ENCODE measurements around the gene ITGAE. TPM values are rescaled to one million over a fixed set of nuclear protein-coding genes. Genes with fewer than 3 reads are reported as not detected.

ITGAE gene
- total RNA-seq, 4 donors from 2014 or later: 19.8 to 48.3 (median 30.8) TPM

- TF ChIP-seq CTCF (IDR thresholded peaks at IDR 0.05; ENCODE audit: low read depth): no peak
Measured at GRCh38 chr17:3699951-3700350, 101.0 kb downstream of the ITGAE start.

GRCh38 chr17:3698139-3698538 lies 102.8 kb downstream of the ITGAE start:
- TF ChIP-seq CTCF (IDR thresholded peaks at IDR 0.05; ENCODE audit: low read depth): no peak

- no peak for TF ChIP-seq CTCF (IDR thresholded peaks at IDR 0.05; ENCODE audit: low read depth)
Measured at GRCh38 chr17:3697103-3697476, 103.9 kb downstream of the ITGAE start.

GRCh38 chr17:3695723-3696411 lies 105.1 kb downstream of the ITGAE start, which contains the start of gene P2RX5:
TSS of gene P2RX5 (minus strand) at chr17:3696155. CDS start at chr17:3696005, 150 bp downstream.
- TF ChIP-seq CTCF (IDR thresholded peaks at IDR 0.05; ENCODE audit: low read depth): no peak

- no peak for TF ChIP-seq CTCF (IDR thresholded peaks at IDR 0.05; ENCODE audit: low read depth)
Measured at GRCh38 chr17:3695129-3695722, 105.8 kb downstream of the ITGAE start.

GRCh38 chr17:3693829-3694231 lies 107.2 kb downstream of the ITGAE start:
- no peak for TF ChIP-seq CTCF (IDR thresholded peaks at IDR 0.05; ENCODE audit: low read depth)

- TF ChIP-seq CTCF (IDR thresholded peaks at IDR 0.05; ENCODE audit: low read depth): no peak
Measured at GRCh38 chr17:3693141-3693540, 107.8 kb downstream of the ITGAE start.

Data from subcutaneous adipose tissue (tissue), 4 donors.